Uterus (tissue), 2 donors: ENCODE results near the gene LRBA.

Experiments
- POLR2A ChIP-seq, 2 donors: fragments of 450-650 bp; IDR thresholded peaks; one replicate each; pipeline ENCODE4 v1.6.1; 2016; ENCODE audit warnings: antibody characterized with exemption in 2 of 2, mild to moderate bottlenecking in 1 of 2, moderate library complexity in 1 of 2
- TF ChIP-seq, protein P1 (sequence below), 4 experiments: fragments of 200-600 bp in 2 of 4; fragments of 450-650 bp in 2 of 4; sonication (generic) in 2 of 4; IDR thresholded peaks; one replicate each; pipeline ENCODE4 v1.5.1; 2016 to 2019; ENCODE audit warnings: antibody characterized with exemption in 4 of 4, mild to moderate bottlenecking in 2 of 4, moderate library complexity in 1 of 4

DNA sequence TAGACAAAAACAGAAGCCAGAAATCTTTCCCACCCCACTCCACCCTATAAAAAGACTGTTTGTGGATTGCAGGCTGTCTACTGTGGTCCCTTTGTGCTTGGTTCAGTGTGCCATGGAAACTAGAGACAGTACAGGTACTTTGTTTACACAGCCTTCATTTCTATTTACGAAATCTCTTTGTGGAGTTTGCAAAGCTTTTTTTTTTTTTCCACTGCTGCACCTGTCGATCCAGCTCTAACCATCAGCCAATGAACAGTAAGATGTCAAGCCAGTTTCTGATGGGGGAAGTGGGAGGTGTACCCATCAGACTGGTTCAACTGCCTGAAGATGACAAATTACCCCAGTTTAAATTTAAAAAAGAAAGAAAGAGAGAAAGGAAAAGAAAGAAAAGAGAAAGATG lies 20.2 kb upstream of the LRBA start:
- TF ChIP-seq, protein P1, sequence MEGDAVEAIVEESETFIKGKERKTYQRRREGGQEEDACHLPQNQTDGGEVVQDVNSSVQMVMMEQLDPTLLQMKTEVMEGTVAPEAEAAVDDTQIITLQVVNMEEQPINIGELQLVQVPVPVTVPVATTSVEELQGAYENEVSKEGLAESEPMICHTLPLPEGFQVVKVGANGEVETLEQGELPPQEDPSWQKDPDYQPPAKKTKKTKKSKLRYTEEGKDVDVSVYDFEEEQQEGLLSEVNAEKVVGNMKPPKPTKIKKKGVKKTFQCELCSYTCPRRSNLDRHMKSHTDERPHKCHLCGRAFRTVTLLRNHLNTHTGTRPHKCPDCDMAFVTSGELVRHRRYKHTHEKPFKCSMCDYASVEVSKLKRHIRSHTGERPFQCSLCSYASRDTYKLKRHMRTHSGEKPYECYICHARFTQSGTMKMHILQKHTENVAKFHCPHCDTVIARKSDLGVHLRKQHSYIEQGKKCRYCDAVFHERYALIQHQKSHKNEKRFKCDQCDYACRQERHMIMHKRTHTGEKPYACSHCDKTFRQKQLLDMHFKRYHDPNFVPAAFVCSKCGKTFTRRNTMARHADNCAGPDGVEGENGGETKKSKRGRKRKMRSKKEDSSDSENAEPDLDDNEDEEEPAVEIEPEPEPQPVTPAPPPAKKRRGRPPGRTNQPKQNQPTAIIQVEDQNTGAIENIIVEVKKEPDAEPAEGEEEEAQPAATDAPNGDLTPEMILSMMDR (IDR thresholded peaks at IDR 0.05): no peak
- no peak for TF ChIP-seq POLR2A (IDR thresholded peaks at IDR 0.05)
